Keratinocyte (primary cell): ENCODE measurements around the gene KCTD8. TPM values are rescaled to one million over a fixed set of nuclear protein-coding genes. Genes with fewer than 3 reads are reported as not detected.

Experiments
- DNase-seq: peaks from one replicate; pipeline ENCODE4 v3.0.0-alpha.2; 2011; ENCODE audit warnings: low read depth, missing footprints, low spot score
- FAIRE-seq: peaks from 2 replicates; lab custom pipeline; 2011; peaks lifted over from hg19 to GRCh38; lab: Jason Lieb, UNC
- H2AFZ ChIP-seq: 2 replicates; pipeline ENCODE4 v1.6.0; 2012; ENCODE audit warnings: low read length, control low read depth, inconsistent platforms; ENCODE audit not compliant: control insufficient read depth
- H3K27ac ChIP-seq: 2 replicates; pipeline ENCODE4 v1.5.1; 2011; ENCODE audit warnings: low read length; ENCODE audit not compliant: control insufficient read depth, insufficient read depth
- H3K27me3 ChIP-seq: 3 replicates; pipeline ENCODE4 v1.6.0; 2011; ENCODE audit warnings: low read length; ENCODE audit not compliant: control insufficient read depth, insufficient read depth; ENCODE audit errors: extremely low read depth
- H3K36me3 ChIP-seq, 2 experiments: 2 replicates in 1 of 2; 3 replicates in 1 of 2; pipeline ENCODE4 v1.5.1; 2011; ENCODE audit warnings: low read length in 2 of 2, mild to moderate bottlenecking in 1 of 2; ENCODE audit not compliant: control insufficient read depth in 2 of 2, insufficient read depth in 2 of 2; ENCODE audit errors: extremely low read depth in 1 of 2
- H3K4me1 ChIP-seq: 3 replicates; pipeline ENCODE4 v1.5.1; 2011; ENCODE audit warnings: low read length; ENCODE audit not compliant: control insufficient read depth, insufficient read depth; ENCODE audit errors: extremely low read depth
- H3K4me2 ChIP-seq: 3 replicates; pipeline ENCODE4 v1.6.0; 2011; ENCODE audit warnings: low read depth, low read length; ENCODE audit not compliant: control insufficient read depth, insufficient read depth; ENCODE audit errors: extremely low read depth
- H3K4me3 ChIP-seq, 3 experiments: fragments of 200-600 bp in 1 of 3; sonication (generic) in 1 of 3; 2 replicates in 2 of 3; 3 replicates in 1 of 3; pipeline ENCODE4 v1.5.1; 2011 to 2016; ENCODE audit warnings: low read length in 3 of 3, mild to moderate bottlenecking in 3 of 3, control low read depth in 2 of 3, inconsistent platforms in 1 of 3, low read depth in 1 of 3, mixed read lengths in 1 of 3, mixed run types in 1 of 3, moderate library complexity in 1 of 3; ENCODE audit not compliant: control insufficient read depth in 2 of 3, insufficient read depth in 2 of 3; ENCODE audit errors: extremely low read depth in 1 of 3
- H3K79me2 ChIP-seq: 2 replicates; pipeline ENCODE4 v1.6.0; 2012; ENCODE audit warnings: low read length; ENCODE audit not compliant: control insufficient read depth, insufficient read depth
- H3K9ac ChIP-seq: 3 replicates; pipeline ENCODE4 v1.6.0; 2011; ENCODE audit warnings: low read length; ENCODE audit not compliant: control insufficient read depth, insufficient read depth; ENCODE audit errors: extremely low read depth
- H3K9me1 ChIP-seq: 3 replicates; pipeline ENCODE4 v1.6.0; 2011; ENCODE audit warnings: low read length; ENCODE audit not compliant: control insufficient read depth, insufficient read depth; ENCODE audit errors: extremely low read depth
- H3K9me3 ChIP-seq: 2 replicates; pipeline ENCODE4 v1.5.1; 2012; ENCODE audit warnings: low read depth, low read length; ENCODE audit not compliant: control insufficient read depth
- H4K20me1 ChIP-seq: 3 replicates; pipeline ENCODE4 v1.6.0; 2011; ENCODE audit warnings: low read length; ENCODE audit not compliant: control insufficient read depth, insufficient read depth; ENCODE audit errors: extremely low read depth
- EZH2 ChIP-seq: IDR thresholded peaks from one replicate; pipeline ENCODE4 v1.6.1; 2012; ENCODE audit warnings: inconsistent platforms, mild to moderate bottlenecking, low read length, moderate library complexity
- dilution Hi-C: fragments of 300-500 bp; cut with MboI; formaldehyde crosslinking; loops from one replicate; pipeline ENCODE4 v1.7.0; 2020; ENCODE audit warnings: low sequenced_read_pairs; ENCODE audit not compliant: extremely low pct_ligation_motif_present
- polyA plus RNA-seq, 5 experiments: library from polyadenylated mRNA; depleted of rRNA in 3 of 5; stranded (reverse) in 3 of 5; stranded (forward) in 1 of 5; unstranded in 1 of 5; fragments of >200 nt; gene quantifications; 1 replicate in 1 of 5; 2 replicates in 3 of 5; 3 replicates in 1 of 5; pipeline versions ENCODE4 v1.2.1 to v1.2.3, GENCODE V29; 2011 to 2012; ENCODE audit warnings: missing spikeins in 2 of 5, low read depth in 1 of 5, low replicate concordance in 1 of 5
- TF ChIP-seq, protein P1 (sequence below), 3 experiments: IDR thresholded peaks in 1 of 3; conservative IDR thresholded peaks in 1 of 3; optimal IDR thresholded peaks in 1 of 3; 2 replicates in 2 of 3; 3 replicates in 1 of 3; pipeline versions ENCODE3 to v1.5.1; 2011; ENCODE audit warnings: low read length in 3 of 3, mild to moderate bottlenecking in 3 of 3, moderate library complexity in 2 of 3, control low read depth in 1 of 3, inconsistent platforms in 1 of 3; ENCODE audit not compliant: insufficient read depth in 2 of 3; ENCODE audit errors: extremely low read depth in 1 of 3

KCTD8 gene
- polyA plus RNA-seq, 1 donor (not counting 4 experiments of a cell fraction or from before 2014, with no cell fraction given): 0.97 TPM

DNA sequence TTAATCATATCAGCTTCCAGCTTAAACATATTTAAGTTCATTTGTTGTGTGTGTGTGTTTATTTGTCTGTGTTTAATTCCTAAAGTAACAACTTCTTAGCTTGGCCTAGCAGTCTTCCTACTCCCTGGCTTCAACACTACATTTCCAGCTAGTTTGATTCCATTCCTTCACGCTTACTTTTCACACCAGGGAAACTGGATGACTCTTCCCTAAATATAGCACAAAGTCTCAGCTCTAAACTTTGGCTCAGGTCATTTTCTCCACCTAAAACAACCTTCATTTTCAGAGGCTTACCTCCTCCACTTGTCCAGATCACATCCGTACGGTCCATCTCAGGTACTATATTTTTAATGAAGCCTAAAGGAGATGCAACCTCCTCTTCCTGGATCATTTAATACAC, 94.4 kb downstream of the KCTD8 start:
- Histone ChIP-seq H3K27me3 (no peaks in the 10 kb centered on the region), H4K20me1 (no peaks in the 10 kb centered on the region), H3K4me1 (no peaks in the 10 kb centered on the region), H3K36me3 (no peaks in the 10 kb centered on the region), H3K9me1 (no peaks in the 10 kb centered on the region), H3K9me3 (no peaks in the 10 kb centered on the region), H3K27ac (no peak overlapping the region), H3K79me2 (no peaks in the 10 kb centered on the region), H2AFZ (no peak overlapping the region), H3K4me2 (no peak overlapping the region), H3K4me3 (no peak overlapping the region), H3K9ac (no peak overlapping the region)
- TF ChIP-seq, protein P1, sequence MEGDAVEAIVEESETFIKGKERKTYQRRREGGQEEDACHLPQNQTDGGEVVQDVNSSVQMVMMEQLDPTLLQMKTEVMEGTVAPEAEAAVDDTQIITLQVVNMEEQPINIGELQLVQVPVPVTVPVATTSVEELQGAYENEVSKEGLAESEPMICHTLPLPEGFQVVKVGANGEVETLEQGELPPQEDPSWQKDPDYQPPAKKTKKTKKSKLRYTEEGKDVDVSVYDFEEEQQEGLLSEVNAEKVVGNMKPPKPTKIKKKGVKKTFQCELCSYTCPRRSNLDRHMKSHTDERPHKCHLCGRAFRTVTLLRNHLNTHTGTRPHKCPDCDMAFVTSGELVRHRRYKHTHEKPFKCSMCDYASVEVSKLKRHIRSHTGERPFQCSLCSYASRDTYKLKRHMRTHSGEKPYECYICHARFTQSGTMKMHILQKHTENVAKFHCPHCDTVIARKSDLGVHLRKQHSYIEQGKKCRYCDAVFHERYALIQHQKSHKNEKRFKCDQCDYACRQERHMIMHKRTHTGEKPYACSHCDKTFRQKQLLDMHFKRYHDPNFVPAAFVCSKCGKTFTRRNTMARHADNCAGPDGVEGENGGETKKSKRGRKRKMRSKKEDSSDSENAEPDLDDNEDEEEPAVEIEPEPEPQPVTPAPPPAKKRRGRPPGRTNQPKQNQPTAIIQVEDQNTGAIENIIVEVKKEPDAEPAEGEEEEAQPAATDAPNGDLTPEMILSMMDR (optimal IDR thresholded peaks at IDR 0.05 in 1 of 3, IDR thresholded peaks at IDR 0.05 in 1 of 3, conservative IDR thresholded peaks at IDR 0.05 in 1 of 3; ENCODE audit: extremely low read depth in 1 of 3, insufficient read depth in 2 of 3, low read length in 3 of 3): no peak
- no peak for TF ChIP-seq EZH2
- dilution Hi-C loops: no loop called here
- no peak for FAIRE-seq
- DNase-seq: no peak

DNA sequence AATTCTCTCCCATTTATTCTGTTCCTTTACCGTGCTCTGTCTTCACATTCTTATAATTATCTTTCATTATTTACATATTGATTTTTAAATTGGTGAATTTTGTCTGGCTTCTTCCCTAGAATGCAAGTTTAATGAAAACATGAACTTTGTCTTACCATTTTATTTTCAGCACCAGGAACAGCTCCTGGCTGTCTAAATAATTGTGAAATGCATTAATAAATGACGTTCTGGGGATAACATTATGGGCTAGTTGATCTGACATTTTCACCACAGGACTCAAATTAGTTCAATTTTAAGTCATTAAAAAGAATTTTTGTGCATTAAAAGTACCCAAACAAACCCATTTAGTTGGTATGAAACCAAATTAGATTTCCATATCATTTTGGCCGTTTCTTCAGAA, 97.5 kb downstream of the KCTD8 start:
- no peaks in the 10 kb centered on the region for H3K4me1 ChIP-seq
- H3K27ac ChIP-seq: no peak overlapping the region
- no peak overlapping the region for H3K4me3 ChIP-seq
- no peaks in the 10 kb centered on the region for H3K9me3 ChIP-seq
- H3K4me2 ChIP-seq: no peak overlapping the region
- no peak for TF ChIP-seq EZH2
- TF ChIP-seq, protein P1 (optimal IDR thresholded peaks at IDR 0.05 in 1 of 3, IDR thresholded peaks at IDR 0.05 in 1 of 3, conservative IDR thresholded peaks at IDR 0.05 in 1 of 3; ENCODE audit: extremely low read depth in 1 of 3, insufficient read depth in 2 of 3, low read length in 3 of 3): no peak
- no peaks in the 10 kb centered on the region for H3K27me3 ChIP-seq
- FAIRE-seq: no peak
- H2AFZ ChIP-seq: no peak overlapping the region
- dilution Hi-C loops: no loop called here
- no peaks in the 10 kb centered on the region for H3K36me3 ChIP-seq
- no peaks in the 10 kb centered on the region for H3K9me1 ChIP-seq
- H3K79me2 ChIP-seq: no peaks in the 10 kb centered on the region
- DNase-seq: no peak
- H3K9ac ChIP-seq: no peak overlapping the region
- H4K20me1 ChIP-seq: no peaks in the 10 kb centered on the region
